RKO (cell line): ENCODE data around the gene IGF1R.
"Not testable (repeated sequence)": the region's sequence is repeated elsewhere in the genome, so short reads cannot be mapped to it uniquely, and the experiment has no call there.

Source experiments
- DNase-seq: peaks from one replicate; pipeline ENCODE4 v3.0.0-alpha.2; 2016; ENCODE audit warnings: low spot score

The IGF1R gene

GRCh38 chr15:98647774-98648653 lies at the start of gene IGF1R:
Gene IGF1R (plus strand): TSS chr15:98648539. CDS start chr15:98649582, 1,043 bp downstream.
- peak; percentile 86 for DNase-seq

- no peak for DNase-seq
Measured at GRCh38 chr15:98599909-98600691, 48.2 kb upstream of the IGF1R start.

GRCh38 chr15:98604983-98605382 lies 43.4 kb upstream of the IGF1R start:
- no peak for DNase-seq

- peak; percentile 51 for DNase-seq
Measured at GRCh38 chr15:98609144-98609852, 39.0 kb upstream of the IGF1R start.

GRCh38 chr15:98610991-98611390 lies 37.3 kb upstream of the IGF1R start:
- DNase-seq, result no peak

- no peak for DNase-seq
Measured at GRCh38 chr15:98611808-98612207, 36.5 kb upstream of the IGF1R start.

GRCh38 chr15:98612490-98613110 lies 35.7 kb upstream of the IGF1R start:
- no peak for DNase-seq

GRCh38 chr15:98614681-98615080 lies 33.7 kb upstream of the IGF1R start:
- no peak for DNase-seq

GRCh38 chr15:98616397-98616796 lies 31.9 kb upstream of the IGF1R start:
- DNase-seq, result no peak

- no peak for DNase-seq
Measured at GRCh38 chr15:98617328-98617980, 30.9 kb upstream of the IGF1R start.

GRCh38 chr15:98618576-98618975 lies 29.8 kb upstream of the IGF1R start:
- not testable (repeated sequence) for DNase-seq

- no peak for DNase-seq
Measured at GRCh38 chr15:98620020-98620419, 28.3 kb upstream of the IGF1R start.

- DNase-seq, result no peak
Measured at GRCh38 chr15:98621021-98621420, 27.3 kb upstream of the IGF1R start.

GRCh38 chr15:98625614-98626013 lies 22.7 kb upstream of the IGF1R start:
- no peak for DNase-seq

GRCh38 chr15:98626153-98626552 lies 22.2 kb upstream of the IGF1R start:
- no peak for DNase-seq

GRCh38 chr15:98628216-98628615 lies 20.1 kb upstream of the IGF1R start:
- DNase-seq, result no peak

- DNase-seq, result no peak
Measured at GRCh38 chr15:98635848-98636247, 12.5 kb upstream of the IGF1R start.

GRCh38 chr15:98643115-98643514 lies 5.2 kb upstream of the IGF1R start:
- no peak for DNase-seq

GRCh38 chr15:98646546-98647025 lies 1.8 kb upstream of the IGF1R start:
- DNase-seq, result no peak

- DNase-seq, result peak; percentile 77
Measured at GRCh38 chr15:98647026-98647773, 1.1 kb upstream of the IGF1R start.
